WTC11 (cell line): ENCODE data around the gene ARHGEF28.

ENCODE experiments used
- CTCF ChIP-seq: fragments of 200-600 bp; IDR thresholded peaks from 2 replicates; pipeline ENCODE4 v1.8.0; 2022; ENCODE audit warnings: antibody characterized with exemption
- NR3C1 ChIP-seq: sonication (generic); formaldehyde crosslinking; conservative IDR thresholded peaks from 2 replicates; pipeline ENCODE4 v1.8.1; 2023; ENCODE audit warnings: low read depth, mild to moderate bottlenecking, missing genetic modification reagents
- SP1 ChIP-seq: sonication (generic); formaldehyde crosslinking; conservative IDR thresholded peaks from 2 replicates; pipeline ENCODE4 v1.8.1; 2022; ENCODE audit warnings: missing genetic modification reagents

DNA sequence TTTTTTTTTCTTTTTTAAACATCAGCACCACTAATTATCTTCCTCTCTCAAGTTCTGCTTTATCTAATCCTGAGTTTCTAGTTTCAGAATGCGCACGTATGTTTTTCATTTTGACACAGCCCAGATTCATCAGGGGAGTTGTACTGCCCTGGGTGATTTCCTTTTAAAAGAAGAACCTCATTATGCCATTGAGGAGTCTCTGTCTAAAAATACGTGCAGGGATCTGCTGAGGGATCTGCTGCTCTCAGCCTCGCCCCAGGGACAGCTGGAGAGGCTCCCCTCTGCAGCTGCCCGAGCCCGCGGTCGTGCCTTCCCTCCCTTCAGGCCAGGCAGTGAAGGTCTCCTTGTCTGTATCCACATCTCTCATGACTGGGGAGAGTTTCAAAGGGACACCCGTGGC lies 273.1 kb downstream of the ARHGEF28 start:
- TF ChIP-seq CTCF (no peak), NR3C1 (CRISPR knock-in tag) (no peak), SP1 (CRISPR knock-in tag) (no peak)
